Activated CD4-positive, alpha-beta T cell treated with anti-CD3 and anti-CD28 coated beads, Interleukin-2, amount 50 U/mL, for 16 hours (primary cell): ENCODE measurements around the gene LAS1L.
A peak's percentile ranks its signal among the peaks of the same experiment; 100 is the strongest.
"Not testable (repeated sequence)": the region's sequence is repeated elsewhere in the genome, so short reads cannot be mapped to it uniquely, and the experiment has no call there.

Experiments
- DNase-seq: peaks from one replicate; pipeline ENCODE4 v3.0.0-alpha.2; 2020

The LAS1L gene

GRCh38 chrX:65516756-65517155 lies 17.8 kb downstream of the LAS1L start:
- DNase-seq, result no peak

- no peak for DNase-seq
Observed at GRCh38 chrX:65513610-65514009, 21.0 kb downstream of the LAS1L start.

GRCh38 chrX:65509400-65509799 lies 25.2 kb downstream of the LAS1L start:
- no peak for DNase-seq

GRCh38 chrX:65508851-65509250 lies 25.7 kb downstream of the LAS1L start:
- no peak for DNase-seq

- no peak for DNase-seq
Observed at GRCh38 chrX:65502618-65503017, 32.0 kb downstream of the LAS1L start.

GRCh38 chrX:65493431-65493830 lies 41.2 kb downstream of the LAS1L start:
- no peak for DNase-seq

GRCh38 chrX:65491620-65492019 lies 43.0 kb downstream of the LAS1L start:
- DNase-seq, result no peak

- DNase-seq, result no peak
Observed at GRCh38 chrX:65488495-65488894, 46.1 kb downstream of the LAS1L start.

GRCh38 chrX:65480960-65481359 lies 53.6 kb downstream of the LAS1L start:
- DNase-seq, result no peak

GRCh38 chrX:65479102-65479501 lies 55.5 kb downstream of the LAS1L start:
- not testable (repeated sequence) for DNase-seq

- DNase-seq, result peak; percentile 2
Observed at GRCh38 chrX:65476564-65476963, 58.0 kb downstream of the LAS1L start.

- no peak for DNase-seq
Observed at GRCh38 chrX:65463550-65463949, 71.0 kb downstream of the LAS1L start.
